Activated gamma-delta T cell treated with Interleukin-2 at 50 U/mL for 16 hours (primary cell): ENCODE results near the gene MED22.

ENCODE experiments used
- DNase-seq: peaks from one replicate; pipeline ENCODE4 v3.0.0-alpha.2; 2020

Gene MED22

DNA sequence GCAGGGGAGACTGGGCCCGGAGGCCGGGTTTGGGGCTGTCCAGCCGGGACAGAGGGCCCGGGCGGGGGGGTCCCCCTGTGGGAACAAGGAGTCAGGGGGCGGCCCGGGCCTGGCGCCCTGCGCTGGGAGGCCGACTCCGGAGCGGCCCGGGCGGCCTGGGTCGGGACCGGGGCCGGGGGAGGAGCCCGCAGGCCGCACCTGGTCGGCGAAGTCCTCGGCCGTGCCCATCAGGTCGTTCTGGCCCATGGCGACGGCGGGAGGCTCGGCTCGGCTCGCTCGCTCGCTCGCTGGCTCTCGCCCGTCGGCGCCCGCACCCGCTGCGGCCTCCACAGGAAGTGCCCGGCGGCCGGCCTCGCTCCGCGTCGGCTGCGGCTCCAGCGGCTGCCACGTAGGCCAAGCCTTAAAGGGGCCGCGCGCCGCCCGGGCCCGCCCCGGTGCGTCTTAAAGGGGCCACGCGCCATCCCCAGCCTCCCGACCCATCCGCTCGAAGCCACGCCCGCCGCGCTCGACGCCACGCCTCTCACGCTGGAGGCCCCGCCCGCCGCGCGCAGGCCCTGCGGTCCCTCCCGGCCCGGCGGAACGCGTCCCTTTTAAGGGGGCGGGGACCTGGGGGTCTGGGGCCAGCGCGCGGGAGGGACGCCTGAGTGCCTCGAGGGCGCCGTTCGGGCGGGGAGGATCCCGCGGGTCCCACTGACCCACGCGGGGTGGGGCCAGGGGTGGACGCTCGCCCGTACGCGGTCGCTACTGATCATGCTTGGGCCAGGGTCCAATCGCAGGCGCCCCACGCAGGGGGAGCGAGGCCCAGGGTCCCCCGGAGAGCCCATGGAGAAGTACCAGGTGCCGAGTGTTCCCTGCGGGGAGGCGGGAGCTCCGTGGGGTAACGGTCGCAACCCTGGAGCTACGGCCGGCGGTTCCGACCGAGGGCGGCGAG lies 28.1 kb upstream of the MED22 start, which contains the start of the genes STKLD1 and SURF4:
Gene STKLD1 (plus strand): TSS at position 643 of the 931 bp plus-strand sequence. CDS start 108 bp downstream, at position 751.
Gene SURF4 (minus strand): TSS at position 337 of the 931 bp plus-strand sequence. CDS start 91 bp downstream, at position 246.
- peak; percentile 93 for DNase-seq

GRCh38 chr9:133375116-133375723 lies 27.3 kb upstream of the MED22 start:
- DNase-seq: no peak

- DNase-seq: no peak
Observed at GRCh38 chr9:133374612-133375115, 26.7 kb upstream of the MED22 start.

DNA sequence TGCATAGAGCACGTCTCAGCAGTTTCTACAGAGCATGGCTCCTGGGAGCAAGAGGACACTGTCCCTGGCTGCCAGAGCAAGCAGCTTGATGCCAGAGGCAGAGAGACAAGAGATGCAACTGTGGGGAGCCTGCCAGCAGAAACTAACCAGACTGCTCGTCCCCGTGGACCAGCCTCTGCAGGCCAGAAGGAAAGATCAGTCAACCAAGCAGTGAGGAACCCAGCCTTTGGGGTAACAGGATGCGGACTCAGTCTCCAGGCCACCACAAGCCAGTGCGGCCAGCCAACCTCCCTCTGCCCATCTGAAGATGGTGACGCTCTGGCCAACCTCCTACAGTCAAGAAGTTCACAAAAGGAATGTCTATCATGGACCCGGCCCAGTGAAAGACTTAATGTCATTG lies 24.2 kb upstream of the MED22 start:
- no peak for DNase-seq

DNA sequence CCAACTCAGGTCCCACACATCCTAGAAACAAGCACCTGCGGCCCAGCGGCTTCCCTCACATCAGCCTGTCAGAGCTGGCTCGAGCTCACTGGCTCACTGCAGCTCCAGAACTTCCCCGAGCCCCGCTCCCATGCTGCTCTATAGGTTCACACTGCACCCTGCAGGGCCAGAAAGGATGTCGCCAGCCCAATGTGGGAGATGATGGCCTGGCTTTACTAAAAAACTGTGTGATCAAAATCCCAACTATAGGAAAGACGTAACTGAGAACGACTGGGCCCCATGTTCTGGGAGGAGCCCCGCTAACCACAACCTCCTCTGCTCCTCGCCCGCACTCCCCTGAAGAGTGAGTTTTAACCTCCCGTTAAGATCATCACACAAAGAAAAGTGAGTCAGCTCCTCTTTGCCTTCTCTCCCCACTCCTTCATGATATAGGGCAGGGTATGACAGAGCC lies 23.4 kb upstream of the MED22 start:
- peak; percentile 57 for DNase-seq

- peak; percentile 55 for DNase-seq
Observed at GRCh38 chr9:133370685-133371084, 22.8 kb upstream of the MED22 start.

- no peak for DNase-seq
Observed at GRCh38 chr9:133369933-133370332, 22.0 kb upstream of the MED22 start.

- no peak for DNase-seq
Observed at GRCh38 chr9:133369422-133369821, 21.5 kb upstream of the MED22 start.

GRCh38 chr9:133368249-133368881 lies 20.4 kb upstream of the MED22 start:
- DNase-seq: no peak

DNA sequence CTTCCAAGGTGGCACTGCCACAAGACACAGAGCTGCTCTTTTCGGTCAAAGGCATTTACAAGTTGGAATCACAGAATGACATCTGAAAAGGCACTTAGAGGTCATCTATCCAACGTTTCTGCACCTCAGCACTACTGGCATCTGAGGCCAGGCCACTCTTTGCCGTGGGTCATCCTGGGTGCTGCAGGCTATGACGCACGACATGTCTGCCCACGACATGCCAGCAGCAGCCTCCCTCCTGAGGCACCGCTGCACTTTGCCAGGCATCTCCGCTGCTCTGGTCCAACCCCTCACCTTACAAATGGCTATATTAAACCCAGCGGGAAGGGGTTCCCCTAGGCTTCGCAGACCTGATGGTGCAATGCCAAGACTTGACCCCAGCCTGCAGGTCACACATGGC lies 19.8 kb upstream of the MED22 start:
- no peak for DNase-seq

GRCh38 chr9:133367221-133367620 lies 19.3 kb upstream of the MED22 start:
- no peak for DNase-seq

- no peak for DNase-seq
Observed at GRCh38 chr9:133366435-133366834, 18.5 kb upstream of the MED22 start.

GRCh38 chr9:133362359-133363044 lies 14.6 kb upstream of the MED22 start:
- DNase-seq: no peak

DNA sequence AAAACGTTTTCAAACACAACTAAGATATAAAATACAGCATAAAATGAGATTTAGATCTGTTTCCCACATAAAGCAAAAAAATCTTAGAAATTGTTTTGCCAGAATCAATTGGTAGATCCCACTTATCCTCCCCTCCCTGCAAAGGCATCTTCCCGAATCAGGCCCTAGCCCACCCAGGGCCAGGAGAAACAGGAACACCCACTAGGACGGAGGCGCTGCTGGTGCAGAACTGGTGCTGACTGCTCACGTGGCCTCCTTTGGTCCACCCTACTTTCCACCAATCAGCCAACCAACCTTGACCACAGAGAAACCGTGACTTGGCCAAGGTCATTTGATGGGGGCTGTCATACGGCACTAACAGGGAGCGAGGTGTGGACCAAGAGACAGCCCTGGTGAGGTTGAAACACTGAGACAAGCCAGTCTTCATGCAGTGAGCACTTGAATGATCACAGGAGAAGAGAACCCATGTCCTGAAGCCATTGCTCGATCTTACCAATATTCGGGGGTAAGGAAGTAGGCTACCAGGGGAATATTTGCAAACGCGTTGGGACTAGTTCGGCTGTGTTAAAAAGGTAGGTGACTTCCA lies 13.7 kb upstream of the MED22 start:
- DNase-seq: no peak

DNA sequence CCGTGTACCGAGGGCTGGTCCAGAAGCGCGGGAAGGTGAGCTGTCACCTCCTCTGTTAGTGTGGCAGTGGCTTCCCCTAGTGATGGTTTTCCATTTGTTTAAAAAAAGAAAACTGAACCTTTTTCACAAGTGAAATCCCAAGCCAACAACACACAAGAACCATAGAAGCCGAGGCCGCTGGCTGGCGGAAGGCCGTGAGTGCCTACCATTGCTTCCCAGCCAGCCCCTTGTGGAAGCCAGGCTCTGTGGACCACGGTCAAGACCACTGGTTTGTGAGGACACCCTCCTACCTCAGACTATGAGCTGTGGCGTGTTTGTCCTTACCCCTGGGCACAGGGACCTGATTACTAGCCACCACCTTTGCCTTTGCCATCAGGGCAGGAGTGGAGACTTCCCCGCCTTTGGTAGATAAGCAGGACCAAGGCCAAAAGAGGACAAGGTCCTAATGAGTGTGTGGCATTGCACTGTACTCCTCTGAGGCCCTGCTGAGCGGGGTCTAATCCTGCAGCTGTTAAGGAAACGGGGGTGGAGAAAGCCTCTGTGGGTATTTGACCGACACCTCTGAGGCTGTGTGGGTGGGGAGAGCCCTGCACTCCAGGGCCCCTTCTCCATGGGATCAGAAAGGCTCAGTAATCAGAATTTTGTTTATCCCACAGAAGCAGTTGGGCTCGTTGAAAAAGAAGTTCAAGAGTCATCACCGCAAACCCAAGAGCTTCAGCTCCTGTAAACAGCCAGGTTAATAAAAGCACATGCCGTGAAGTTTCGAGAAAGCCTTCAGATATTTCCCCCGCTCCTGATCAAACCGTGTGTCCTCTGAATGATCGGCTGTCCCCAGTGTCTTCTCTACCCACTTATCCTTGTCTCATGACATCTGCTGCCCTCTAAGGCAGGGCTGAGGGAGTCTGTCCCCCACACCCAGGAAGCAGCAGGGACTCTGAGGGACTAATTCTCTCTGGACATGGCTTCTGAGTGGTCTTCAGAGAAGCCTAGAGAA lies 12.8 kb upstream of the MED22 start:
- DNase-seq: no peak

DNA sequence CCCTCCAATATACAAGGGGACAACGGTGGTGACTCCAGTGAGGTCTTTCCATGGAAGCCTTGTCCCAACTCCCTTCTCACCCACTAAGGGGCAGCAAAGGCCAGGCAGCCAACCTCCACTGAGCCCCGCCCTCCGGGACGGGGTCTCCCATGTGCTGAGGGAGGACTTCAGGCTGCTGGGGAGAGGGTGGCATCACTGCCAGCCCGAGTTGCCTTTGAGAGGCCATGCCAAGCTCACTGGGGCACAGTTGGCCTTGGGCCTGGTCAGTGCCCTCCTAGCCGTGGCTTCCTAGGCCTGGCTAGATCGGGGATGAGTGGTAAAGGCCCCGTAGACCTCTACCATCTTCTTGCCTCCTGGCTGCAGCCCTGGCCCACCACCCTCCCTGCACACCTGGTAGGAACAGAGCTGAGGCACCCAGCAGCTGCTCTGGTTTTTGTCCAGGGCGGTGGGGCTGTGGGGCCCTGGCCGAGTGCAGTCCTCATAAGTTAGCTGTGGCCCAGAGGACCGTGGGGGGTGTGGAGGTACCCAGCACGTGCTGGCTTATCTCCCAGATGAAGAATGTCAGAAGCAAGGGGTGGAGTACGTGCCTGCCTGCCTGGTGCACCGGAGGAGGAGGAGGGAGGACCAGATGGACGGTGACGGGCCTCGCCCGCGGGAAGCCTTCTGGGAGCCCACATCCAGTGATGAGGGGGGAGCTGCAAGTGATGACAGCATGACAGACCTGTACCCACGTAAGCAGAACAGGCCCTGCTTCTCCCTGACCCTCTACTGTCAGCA lies 11.7 kb upstream of the MED22 start:
- no peak for DNase-seq

GRCh38 chr9:133357656-133358055 lies 9.7 kb upstream of the MED22 start:
- DNase-seq: no peak

GRCh38 chr9:133356391-133357091 lies 8.6 kb upstream of the MED22 start, which contains the start of the genes SURF1 and SURF2:
Gene SURF1, minus strand, starts transcription at chr9:133356487. Its CDS starts 34 bp downstream, at chr9:133356453.
Gene SURF2, plus strand, starts transcription at chr9:133356550. Its CDS starts 43 bp downstream, at chr9:133356593.
- DNase-seq: peak; percentile 91

- DNase-seq: no peak
Observed at GRCh38 chr9:133355881-133356357, 8.0 kb upstream of the MED22 start.
